Parathyroid adenoma (tissue), 2 donors: ENCODE results near the gene SNX21.

ENCODE experiments used
- H2AFZ ChIP-seq: fragments of 300-600 bp; sonication (generic); one replicate; pipeline ENCODE4 v1.7.0; 2017; ENCODE audit warnings: antibody characterized with exemption, mild to moderate bottlenecking
- H3K27ac ChIP-seq: fragments of 300-600 bp; sonication (generic); one replicate; pipeline ENCODE4 v1.7.0; 2017
- H3K27me3 ChIP-seq: fragments of 300-600 bp; sonication (generic); one replicate; pipeline ENCODE4 v1.7.0; 2017; ENCODE audit warnings: low read length; ENCODE audit not compliant: control insufficient read depth, insufficient read depth
- H3K36me3 ChIP-seq: fragments of 300-600 bp; sonication (generic); one replicate; pipeline ENCODE4 v1.7.0; 2017; ENCODE audit warnings: low read length; ENCODE audit not compliant: control insufficient read depth, insufficient read depth
- H3K4me1 ChIP-seq: fragments of 300-600 bp; sonication (generic); one replicate; pipeline ENCODE4 v1.7.0; 2017; ENCODE audit warnings: control low read depth
- H3K4me2 ChIP-seq: fragments of 300-600 bp; sonication (generic); one replicate; pipeline ENCODE4 v1.7.0; 2017; ENCODE audit warnings: low read length
- H3K4me3 ChIP-seq: fragments of 300-600 bp; sonication (generic); one replicate; pipeline ENCODE4 v1.7.0; 2017; ENCODE audit warnings: low read depth, low read length
- H3K79me2 ChIP-seq: fragments of 300-600 bp; sonication (generic); one replicate; pipeline ENCODE4 v1.7.0; 2017; ENCODE audit warnings: control low read depth
- H3K9ac ChIP-seq: fragments of 300-600 bp; sonication (generic); one replicate; pipeline ENCODE4 v1.7.0; 2017; ENCODE audit warnings: mild to moderate bottlenecking
- H3K9me3 ChIP-seq: fragments of 300-600 bp; sonication (generic); one replicate; pipeline ENCODE4 v1.7.0; 2017; ENCODE audit warnings: low read length; ENCODE audit not compliant: control insufficient read depth
- CTCF ChIP-seq: fragments of 300-600 bp; sonication (generic); IDR thresholded peaks from one replicate; pipeline ENCODE4 v1.7.0; 2017; ENCODE audit warnings: antibody characterized with exemption, mild to moderate bottlenecking
- donor health status: primary hyperparathyroidism.

The SNX21 gene

DNA sequence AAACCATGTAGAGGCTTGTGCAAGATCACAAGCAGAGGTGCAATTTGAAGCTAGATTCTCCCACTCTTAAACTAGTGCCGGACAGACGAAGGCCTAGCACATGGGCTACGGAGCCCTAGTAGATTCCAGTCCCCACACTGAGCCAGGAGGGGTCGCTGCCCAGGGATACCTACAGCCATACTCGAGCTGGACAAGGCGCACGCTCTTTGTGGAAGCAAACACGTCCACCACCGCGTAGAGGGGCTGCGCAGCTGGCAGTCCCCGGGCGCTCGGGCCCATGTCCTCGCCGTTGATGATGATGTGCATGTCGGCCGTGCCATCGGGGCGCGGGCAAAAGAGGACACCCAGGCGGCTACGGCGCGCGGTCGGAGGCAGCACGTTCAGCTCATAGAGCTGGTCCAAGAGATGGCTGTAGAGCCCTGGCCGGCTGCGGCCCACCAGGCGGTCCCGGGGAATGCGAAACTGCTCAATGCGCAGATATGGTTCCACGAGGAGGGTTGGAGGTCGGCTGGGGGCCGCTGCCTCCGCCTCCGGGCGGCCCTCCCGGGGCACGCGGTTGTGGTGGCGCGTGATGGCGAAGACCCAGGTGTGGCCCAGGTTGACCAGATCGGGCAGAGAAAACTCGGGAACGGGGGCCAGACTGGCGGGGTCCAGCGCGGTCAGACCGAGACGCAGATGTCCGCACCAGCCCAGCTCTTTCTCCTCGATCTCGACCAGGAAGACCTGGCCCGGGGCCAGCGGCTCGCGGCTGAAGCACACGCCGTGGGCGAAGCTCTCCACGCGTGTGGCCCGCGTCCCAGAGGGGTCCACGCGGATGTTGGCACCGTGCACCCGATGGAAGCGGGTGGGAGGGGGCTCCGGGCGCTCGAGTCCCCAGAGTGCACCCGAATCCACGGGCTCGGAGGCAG lies 56.7 kb downstream of the SNX21 start:
- Histone ChIP-seq H3K4me1 (peaks cover 3% of the 10 kb centered on the region), H3K79me2 (no peaks in the 10 kb centered on the region), H3K27ac (peak overlapping the region; percentile 47), H3K4me3 (peak overlapping the region; percentile 92), H3K27me3 (no peaks in the 10 kb centered on the region), H3K4me2 (peak overlapping the region; percentile 97), H2AFZ (peak overlapping the region; percentile 84), H3K9ac (no peak overlapping the region), H3K36me3 (no peaks in the 10 kb centered on the region), H3K9me3 (no peaks in the 10 kb centered on the region)
- peak; percentile 60 for TF ChIP-seq CTCF

GRCh38 chr20:45890985-45891983 lies 57.7 kb downstream of the SNX21 start, which contains the start of the genes CTSA and NEURL2:
CTSA (plus strand) TSS chr20:45891335; CDS start chr20:45891569, 234 bp downstream.
NEURL2 (minus strand) TSS chr20:45891208; CDS start chr20:45890991, 217 bp downstream.
- H3K4me3 ChIP-seq, result peak within 1 kb of the TSS; percentile 92
- H3K79me2 ChIP-seq, result no peaks in the 10 kb centered on the region
- peak within 1 kb of the TSS; percentile 84 for H2AFZ ChIP-seq
- no peaks in the 10 kb centered on the region for H3K9me3 ChIP-seq
- peak within 1 kb of the TSS; percentile 25 for H3K9ac ChIP-seq
- no peaks in the 10 kb centered on the region for H3K36me3 ChIP-seq
- H3K27me3 ChIP-seq, result no peaks in the 10 kb centered on the region
- peaks cover 3% of the 10 kb centered on the region for H3K4me1 ChIP-seq
- H3K4me2 ChIP-seq, result peak within 1 kb of the TSS; percentile 97
- TF ChIP-seq CTCF, result no peak
- peak within 1 kb of the TSS; percentile 47 for H3K27ac ChIP-seq

GRCh38 chr20:45892049-45892825 lies 58.6 kb downstream of the SNX21 start:
- no peaks in the 10 kb centered on the region for H3K36me3 ChIP-seq
- no peaks in the 10 kb centered on the region for H3K79me2 ChIP-seq
- peak overlapping the region; percentile 97 for H3K4me2 ChIP-seq
- H3K4me3 ChIP-seq, result peak overlapping the region; percentile 92
- peaks cover 3% of the 10 kb centered on the region for H3K4me1 ChIP-seq
- H2AFZ ChIP-seq, result peak overlapping the region; percentile 84
- no peaks in the 10 kb centered on the region for H3K9me3 ChIP-seq
- no peaks in the 10 kb centered on the region for H3K27me3 ChIP-seq
- H3K27ac ChIP-seq, result no peak overlapping the region
- H3K9ac ChIP-seq, result peak overlapping the region; percentile 25
- peak; percentile 19 for TF ChIP-seq CTCF
